HEK293 (cell line): ENCODE data around the gene CLDN3.
A peak's percentile ranks its signal among the peaks of the same experiment; 100 is the strongest.

Experiments
- GFI1B ChIP-seq: fragments of 450-650 bp; formaldehyde crosslinking; IDR thresholded peaks from 2 replicates; pipeline ENCODE4 v1.5.1; 2016; ENCODE audit warnings: missing biosample characterization, missing genetic modification characterization
- GLIS2 ChIP-seq: fragments of 450-650 bp; formaldehyde crosslinking; IDR thresholded peaks from 2 replicates; pipeline ENCODE4 v1.5.1; 2016; ENCODE audit warnings: missing biosample characterization, missing genetic modification characterization
- KLF16 ChIP-seq: fragments of 450-650 bp; formaldehyde crosslinking; IDR thresholded peaks from 2 replicates; pipeline ENCODE4 v1.5.1; 2017; ENCODE audit warnings: missing biosample characterization, missing genetic modification characterization
- MYNN ChIP-seq: fragments of 450-650 bp; formaldehyde crosslinking; IDR thresholded peaks from 2 replicates; pipeline ENCODE4 v1.5.1; 2016; ENCODE audit warnings: missing biosample characterization, missing genetic modification characterization, borderline replicate concordance
- REPIN1 ChIP-seq: fragments of 450-650 bp; formaldehyde crosslinking; IDR thresholded peaks from 2 replicates; pipeline ENCODE4 v1.5.1; 2017; ENCODE audit warnings: missing biosample characterization, missing genetic modification characterization, low read depth
- SP7 ChIP-seq: fragments of 450-650 bp; formaldehyde crosslinking; IDR thresholded peaks from 2 replicates; pipeline ENCODE4 v1.5.1; 2016; ENCODE audit warnings: missing biosample characterization, missing genetic modification characterization
- YY1 ChIP-seq: fragments of 450-650 bp; formaldehyde crosslinking; IDR thresholded peaks from 2 replicates; pipeline ENCODE4 v1.5.1; 2018; ENCODE audit warnings: missing biosample characterization, missing genetic modification characterization
- ZBTB21 ChIP-seq: fragments of 450-650 bp; formaldehyde crosslinking; IDR thresholded peaks from 2 replicates; pipeline ENCODE4 v1.5.1; 2017; ENCODE audit warnings: missing biosample characterization, missing genetic modification characterization
- ZBTB48 ChIP-seq: fragments of 450-650 bp; formaldehyde crosslinking; IDR thresholded peaks from 2 replicates; pipeline ENCODE4 v1.5.1; 2016; ENCODE audit warnings: missing biosample characterization, missing genetic modification characterization
- ZFP69B ChIP-seq: fragments of 450-650 bp; formaldehyde crosslinking; IDR thresholded peaks from 2 replicates; pipeline ENCODE4 v1.5.1; 2016; ENCODE audit warnings: missing biosample characterization, missing genetic modification characterization
- ZNF112 ChIP-seq: fragments of 450-650 bp; formaldehyde crosslinking; IDR thresholded peaks from 2 replicates; pipeline ENCODE4 v1.5.0; 2017; ENCODE audit warnings: missing biosample characterization, missing genetic modification characterization
- ZNF138 ChIP-seq: fragments of 450-650 bp; formaldehyde crosslinking; IDR thresholded peaks from 2 replicates; pipeline ENCODE4 v1.5.1; 2016; ENCODE audit warnings: missing biosample characterization, missing genetic modification characterization, borderline replicate concordance
- ZNF174 ChIP-seq: fragments of 450-650 bp; formaldehyde crosslinking; IDR thresholded peaks from 2 replicates; pipeline ENCODE4 v1.5.0; 2017; ENCODE audit warnings: missing biosample characterization, mild to moderate bottlenecking, missing genetic modification characterization
- ZNF214 ChIP-seq: fragments of 450-650 bp; formaldehyde crosslinking; IDR thresholded peaks from 2 replicates; pipeline ENCODE4 v1.5.1; 2017; ENCODE audit warnings: missing biosample characterization, mild to moderate bottlenecking, missing genetic modification characterization, borderline replicate concordance
- ZNF341 ChIP-seq: fragments of 450-650 bp; formaldehyde crosslinking; IDR thresholded peaks from 2 replicates; pipeline ENCODE4; 2016; ENCODE audit warnings: low read depth, missing biosample characterization, missing genetic modification characterization
- ZNF37A ChIP-seq: fragments of 450-650 bp; IDR thresholded peaks from 2 replicates; pipeline ENCODE4 v1.5.1; 2018; ENCODE audit warnings: missing biosample characterization, missing genetic modification characterization
- ZNF433 ChIP-seq: fragments of 450-650 bp; formaldehyde crosslinking; IDR thresholded peaks from 2 replicates; pipeline ENCODE4 v1.5.1; 2016; ENCODE audit warnings: missing biosample characterization, missing genetic modification characterization, low read depth
- ZNF548 ChIP-seq: fragments of 450-650 bp; formaldehyde crosslinking; IDR thresholded peaks from 2 replicates; pipeline ENCODE4 v1.5.1; 2016; ENCODE audit warnings: missing biosample characterization, missing genetic modification characterization
- ZNF585B ChIP-seq: fragments of 450-650 bp; formaldehyde crosslinking; IDR thresholded peaks from 2 replicates; pipeline ENCODE4 v1.5.1; 2016; ENCODE audit warnings: missing biosample characterization, missing genetic modification characterization
- ZNF610 ChIP-seq: fragments of 450-650 bp; formaldehyde crosslinking; IDR thresholded peaks from 2 replicates; pipeline ENCODE4 v1.5.1; 2016; ENCODE audit warnings: missing biosample characterization, missing genetic modification characterization, borderline replicate concordance
- ZNF837 ChIP-seq: fragments of 450-650 bp; formaldehyde crosslinking; IDR thresholded peaks from 2 replicates; pipeline ENCODE4 v1.5.1; 2016; ENCODE audit warnings: missing biosample characterization, missing genetic modification characterization
- ZSCAN16 ChIP-seq: fragments of 450-650 bp; formaldehyde crosslinking; IDR thresholded peaks from 2 replicates; pipeline ENCODE4 v1.5.1; 2016; ENCODE audit warnings: missing biosample characterization, missing genetic modification characterization
- TF ChIP-seq, protein P1 (sequence below): fragments of 450-650 bp; formaldehyde crosslinking; IDR thresholded peaks from 2 replicates; pipeline ENCODE4 v1.5.1; 2016; ENCODE audit warnings: missing biosample characterization, missing genetic modification characterization, borderline replicate concordance
- TF ChIP-seq, protein P2 (sequence below): fragments of 450-650 bp; formaldehyde crosslinking; IDR thresholded peaks from 2 replicates; pipeline ENCODE4 v1.5.1; 2017; ENCODE audit warnings: missing biosample characterization, missing genetic modification characterization
- TF ChIP-seq, protein P3 (sequence below): fragments of 450-650 bp; formaldehyde crosslinking; IDR thresholded peaks from 2 replicates; pipeline ENCODE4 v1.5.1; 2016; ENCODE audit warnings: missing biosample characterization, missing genetic modification characterization
- TF ChIP-seq, protein P4 (sequence below): fragments of 450-650 bp; formaldehyde crosslinking; IDR thresholded peaks from 2 replicates; pipeline ENCODE4 v1.5.1; 2016; ENCODE audit warnings: missing biosample characterization, missing genetic modification characterization
- TF ChIP-seq, protein P5 (sequence below): fragments of 450-650 bp; formaldehyde crosslinking; IDR thresholded peaks from 2 replicates; pipeline ENCODE4 v1.5.1; 2016; ENCODE audit warnings: missing biosample characterization, missing genetic modification characterization

Gene CLDN3

DNA sequence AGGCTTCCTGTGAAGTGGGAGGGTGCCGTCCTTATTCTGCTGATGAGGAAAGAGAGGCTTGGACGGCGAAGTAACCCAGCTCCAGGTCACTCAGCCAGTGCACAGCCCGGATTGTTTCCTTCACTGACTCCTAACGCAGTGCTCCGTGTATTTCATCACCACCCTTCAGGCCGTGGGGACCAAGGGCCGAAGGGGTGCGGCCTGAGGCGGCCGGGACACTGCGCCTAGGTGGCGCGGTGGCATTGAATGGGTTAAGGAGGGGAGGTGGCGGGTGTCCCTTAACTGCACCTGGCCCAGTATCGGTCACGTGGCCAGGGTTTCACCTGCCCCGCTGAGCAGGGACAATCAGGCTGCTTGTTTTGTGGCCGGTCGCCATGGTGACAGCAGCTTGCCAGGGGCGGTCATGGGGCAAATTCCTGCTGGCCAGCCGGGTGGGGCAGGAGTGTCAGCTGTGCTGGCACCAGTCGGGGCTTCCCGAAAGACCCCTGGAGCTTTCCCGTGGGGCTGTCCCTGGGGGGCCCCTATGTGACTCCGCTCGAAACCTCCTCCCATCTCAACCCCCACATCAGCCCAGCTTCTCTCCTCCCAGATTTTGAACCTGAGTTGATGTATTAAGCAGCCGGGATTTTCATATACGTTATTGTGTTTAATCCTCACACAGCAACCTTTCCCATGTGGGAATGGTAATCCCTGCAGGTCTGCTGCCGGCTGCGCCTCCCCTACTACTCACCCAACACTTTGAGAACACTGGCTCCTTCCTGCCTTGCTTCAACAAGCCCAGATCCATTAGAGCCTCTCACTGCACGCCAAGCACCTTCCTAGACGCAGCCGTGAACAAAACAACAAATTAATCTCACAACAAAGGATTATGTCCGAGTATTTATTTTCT is 27.1 kb downstream of the CLDN3 start (continued):
- TF ChIP-seq, protein P1, sequence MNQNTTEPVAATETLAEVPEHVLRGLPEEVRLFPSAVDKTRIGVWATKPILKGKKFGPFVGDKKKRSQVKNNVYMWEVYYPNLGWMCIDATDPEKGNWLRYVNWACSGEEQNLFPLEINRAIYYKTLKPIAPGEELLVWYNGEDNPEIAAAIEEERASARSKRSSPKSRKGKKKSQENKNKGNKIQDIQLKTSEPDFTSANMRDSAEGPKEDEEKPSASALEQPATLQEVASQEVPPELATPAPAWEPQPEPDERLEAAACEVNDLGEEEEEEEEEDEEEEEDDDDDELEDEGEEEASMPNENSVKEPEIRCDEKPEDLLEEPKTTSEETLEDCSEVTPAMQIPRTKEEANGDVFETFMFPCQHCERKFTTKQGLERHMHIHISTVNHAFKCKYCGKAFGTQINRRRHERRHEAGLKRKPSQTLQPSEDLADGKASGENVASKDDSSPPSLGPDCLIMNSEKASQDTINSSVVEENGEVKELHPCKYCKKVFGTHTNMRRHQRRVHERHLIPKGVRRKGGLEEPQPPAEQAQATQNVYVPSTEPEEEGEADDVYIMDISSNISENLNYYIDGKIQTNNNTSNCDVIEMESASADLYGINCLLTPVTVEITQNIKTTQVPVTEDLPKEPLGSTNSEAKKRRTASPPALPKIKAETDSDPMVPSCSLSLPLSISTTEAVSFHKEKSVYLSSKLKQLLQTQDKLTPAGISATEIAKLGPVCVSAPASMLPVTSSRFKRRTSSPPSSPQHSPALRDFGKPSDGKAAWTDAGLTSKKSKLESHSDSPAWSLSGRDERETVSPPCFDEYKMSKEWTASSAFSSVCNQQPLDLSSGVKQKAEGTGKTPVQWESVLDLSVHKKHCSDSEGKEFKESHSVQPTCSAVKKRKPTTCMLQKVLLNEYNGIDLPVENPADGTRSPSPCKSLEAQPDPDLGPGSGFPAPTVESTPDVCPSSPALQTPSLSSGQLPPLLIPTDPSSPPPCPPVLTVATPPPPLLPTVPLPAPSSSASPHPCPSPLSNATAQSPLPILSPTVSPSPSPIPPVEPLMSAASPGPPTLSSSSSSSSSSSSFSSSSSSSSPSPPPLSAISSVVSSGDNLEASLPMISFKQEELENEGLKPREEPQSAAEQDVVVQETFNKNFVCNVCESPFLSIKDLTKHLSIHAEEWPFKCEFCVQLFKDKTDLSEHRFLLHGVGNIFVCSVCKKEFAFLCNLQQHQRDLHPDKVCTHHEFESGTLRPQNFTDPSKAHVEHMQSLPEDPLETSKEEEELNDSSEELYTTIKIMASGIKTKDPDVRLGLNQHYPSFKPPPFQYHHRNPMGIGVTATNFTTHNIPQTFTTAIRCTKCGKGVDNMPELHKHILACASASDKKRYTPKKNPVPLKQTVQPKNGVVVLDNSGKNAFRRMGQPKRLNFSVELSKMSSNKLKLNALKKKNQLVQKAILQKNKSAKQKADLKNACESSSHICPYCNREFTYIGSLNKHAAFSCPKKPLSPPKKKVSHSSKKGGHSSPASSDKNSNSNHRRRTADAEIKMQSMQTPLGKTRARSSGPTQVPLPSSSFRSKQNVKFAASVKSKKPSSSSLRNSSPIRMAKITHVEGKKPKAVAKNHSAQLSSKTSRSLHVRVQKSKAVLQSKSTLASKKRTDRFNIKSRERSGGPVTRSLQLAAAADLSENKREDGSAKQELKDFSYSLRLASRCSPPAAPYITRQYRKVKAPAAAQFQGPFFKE (tag by site-specific recombination) = no peak
- no peak for TF ChIP-seq REPIN1
- TF ChIP-seq ZNF548 = no peak
- TF ChIP-seq, protein P2, sequence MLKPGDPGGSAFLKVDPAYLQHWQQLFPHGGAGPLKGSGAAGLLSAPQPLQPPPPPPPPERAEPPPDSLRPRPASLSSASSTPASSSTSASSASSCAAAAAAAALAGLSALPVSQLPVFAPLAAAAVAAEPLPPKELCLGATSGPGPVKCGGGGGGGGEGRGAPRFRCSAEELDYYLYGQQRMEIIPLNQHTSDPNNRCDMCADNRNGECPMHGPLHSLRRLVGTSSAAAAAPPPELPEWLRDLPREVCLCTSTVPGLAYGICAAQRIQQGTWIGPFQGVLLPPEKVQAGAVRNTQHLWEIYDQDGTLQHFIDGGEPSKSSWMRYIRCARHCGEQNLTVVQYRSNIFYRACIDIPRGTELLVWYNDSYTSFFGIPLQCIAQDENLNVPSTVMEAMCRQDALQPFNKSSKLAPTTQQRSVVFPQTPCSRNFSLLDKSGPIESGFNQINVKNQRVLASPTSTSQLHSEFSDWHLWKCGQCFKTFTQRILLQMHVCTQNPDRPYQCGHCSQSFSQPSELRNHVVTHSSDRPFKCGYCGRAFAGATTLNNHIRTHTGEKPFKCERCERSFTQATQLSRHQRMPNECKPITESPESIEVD (tag by site-specific recombination) = no peak
- no peak for TF ChIP-seq ZNF585B (tag by site-specific recombination)
- no peak for TF ChIP-seq ZNF214
- peak; percentile 63 for TF ChIP-seq GLIS2 (tag by site-specific recombination)
- TF ChIP-seq, protein P3, sequence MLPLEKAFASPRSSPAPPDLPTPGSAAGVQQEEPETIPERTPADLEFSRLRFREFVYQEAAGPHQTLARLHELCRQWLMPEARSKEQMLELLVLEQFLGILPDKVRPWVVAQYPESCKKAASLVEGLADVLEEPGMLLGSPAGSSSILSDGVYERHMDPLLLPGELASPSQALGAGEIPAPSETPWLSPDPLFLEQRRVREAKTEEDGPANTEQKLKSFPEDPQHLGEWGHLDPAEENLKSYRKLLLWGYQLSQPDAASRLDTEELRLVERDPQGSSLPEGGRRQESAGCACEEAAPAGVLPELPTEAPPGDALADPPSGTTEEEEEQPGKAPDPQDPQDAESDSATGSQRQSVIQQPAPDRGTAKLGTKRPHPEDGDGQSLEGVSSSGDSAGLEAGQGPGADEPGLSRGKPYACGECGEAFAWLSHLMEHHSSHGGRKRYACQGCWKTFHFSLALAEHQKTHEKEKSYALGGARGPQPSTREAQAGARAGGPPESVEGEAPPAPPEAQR (tag by site-specific recombination) = no peak
- no peak for TF ChIP-seq ZNF112 (tag by site-specific recombination)
- TF ChIP-seq ZNF138 = no peak
- TF ChIP-seq ZNF174 (tag by site-specific recombination) = no peak
- peak; percentile 32; the same call in 1 of the 2 replicates for TF ChIP-seq SP7 (tag by site-specific recombination)
- TF ChIP-seq ZNF37A (tag by site-specific recombination) = no peak
- TF ChIP-seq ZNF610 (tag by site-specific recombination) = no peak
- no peak for TF ChIP-seq KLF16 (tag by site-specific recombination)
- TF ChIP-seq, protein P4, sequence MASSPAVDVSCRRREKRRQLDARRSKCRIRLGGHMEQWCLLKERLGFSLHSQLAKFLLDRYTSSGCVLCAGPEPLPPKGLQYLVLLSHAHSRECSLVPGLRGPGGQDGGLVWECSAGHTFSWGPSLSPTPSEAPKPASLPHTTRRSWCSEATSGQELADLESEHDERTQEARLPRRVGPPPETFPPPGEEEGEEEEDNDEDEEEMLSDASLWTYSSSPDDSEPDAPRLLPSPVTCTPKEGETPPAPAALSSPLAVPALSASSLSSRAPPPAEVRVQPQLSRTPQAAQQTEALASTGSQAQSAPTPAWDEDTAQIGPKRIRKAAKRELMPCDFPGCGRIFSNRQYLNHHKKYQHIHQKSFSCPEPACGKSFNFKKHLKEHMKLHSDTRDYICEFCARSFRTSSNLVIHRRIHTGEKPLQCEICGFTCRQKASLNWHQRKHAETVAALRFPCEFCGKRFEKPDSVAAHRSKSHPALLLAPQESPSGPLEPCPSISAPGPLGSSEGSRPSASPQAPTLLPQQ (tag by site-specific recombination) = no peak
- TF ChIP-seq YY1 (tag by site-specific recombination) = no peak
- TF ChIP-seq ZFP69B (tag by site-specific recombination) = no peak
- TF ChIP-seq ZBTB21 (tag by site-specific recombination) = no peak
- no peak for TF ChIP-seq ZNF433 (tag by site-specific recombination)
- TF ChIP-seq, protein P5, sequence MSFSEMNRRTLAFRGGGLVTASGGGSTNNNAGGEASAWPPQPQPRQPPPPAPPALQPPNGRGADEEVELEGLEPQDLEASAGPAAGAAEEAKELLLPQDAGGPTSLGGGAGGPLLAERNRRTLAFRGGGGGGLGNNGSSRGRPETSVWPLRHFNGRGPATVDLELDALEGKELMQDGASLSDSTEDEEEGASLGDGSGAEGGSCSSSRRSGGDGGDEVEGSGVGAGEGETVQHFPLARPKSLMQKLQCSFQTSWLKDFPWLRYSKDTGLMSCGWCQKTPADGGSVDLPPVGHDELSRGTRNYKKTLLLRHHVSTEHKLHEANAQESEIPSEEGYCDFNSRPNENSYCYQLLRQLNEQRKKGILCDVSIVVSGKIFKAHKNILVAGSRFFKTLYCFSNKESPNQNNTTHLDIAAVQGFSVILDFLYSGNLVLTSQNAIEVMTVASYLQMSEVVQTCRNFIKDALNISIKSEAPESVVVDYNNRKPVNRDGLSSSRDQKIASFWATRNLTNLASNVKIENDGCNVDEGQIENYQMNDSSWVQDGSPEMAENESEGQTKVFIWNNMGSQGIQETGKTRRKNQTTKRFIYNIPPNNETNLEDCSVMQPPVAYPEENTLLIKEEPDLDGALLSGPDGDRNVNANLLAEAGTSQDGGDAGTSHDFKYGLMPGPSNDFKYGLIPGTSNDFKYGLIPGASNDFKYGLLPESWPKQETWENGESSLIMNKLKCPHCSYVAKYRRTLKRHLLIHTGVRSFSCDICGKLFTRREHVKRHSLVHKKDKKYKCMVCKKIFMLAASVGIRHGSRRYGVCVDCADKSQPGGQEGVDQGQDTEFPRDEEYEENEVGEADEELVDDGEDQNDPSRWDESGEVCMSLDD (tag by site-specific recombination) = no peak
- TF ChIP-seq ZSCAN16 = no peak
- no peak for TF ChIP-seq ZNF837 (tag by site-specific recombination)
- 0 out of 2 replicates have a peak, but pooled peaks have one; percentile 15 for TF ChIP-seq ZNF341 (tag by site-specific recombination)
- no peak for TF ChIP-seq MYNN
- TF ChIP-seq ZBTB48 (tag by site-specific recombination) = peak; percentile 23; the same call in 1 of the 2 replicates
- no peak for TF ChIP-seq GFI1B (tag by site-specific recombination)
